Keratinocyte (primary cell): ENCODE measurements around the gene CYSTM1. TPM values are rescaled to one million over a fixed set of nuclear protein-coding genes. Genes with fewer than 3 reads are reported as not detected.

Experiments used
- DNase-seq: peaks from one replicate; pipeline ENCODE4 v3.0.0-alpha.2; 2011; ENCODE audit warnings: low read depth, missing footprints, low spot score
- FAIRE-seq: peaks from 2 replicates; lab custom pipeline; 2011; peaks lifted over from hg19 to GRCh38; lab: Jason Lieb, UNC
- H2AFZ ChIP-seq: 2 replicates; pipeline ENCODE4 v1.6.0; 2012; ENCODE audit warnings: low read length, control low read depth, inconsistent platforms; ENCODE audit not compliant: control insufficient read depth
- H3K27ac ChIP-seq: 2 replicates; pipeline ENCODE4 v1.5.1; 2011; ENCODE audit warnings: low read length; ENCODE audit not compliant: control insufficient read depth, insufficient read depth
- H3K27me3 ChIP-seq: 3 replicates; pipeline ENCODE4 v1.6.0; 2011; ENCODE audit warnings: low read length; ENCODE audit not compliant: control insufficient read depth, insufficient read depth; ENCODE audit errors: extremely low read depth
- H3K36me3 ChIP-seq, 2 experiments: 2 replicates in 1 of 2; 3 replicates in 1 of 2; pipeline ENCODE4 v1.5.1; 2011; ENCODE audit warnings: low read length in 2 of 2, mild to moderate bottlenecking in 1 of 2; ENCODE audit not compliant: control insufficient read depth in 2 of 2, insufficient read depth in 2 of 2; ENCODE audit errors: extremely low read depth in 1 of 2
- H3K4me1 ChIP-seq: 3 replicates; pipeline ENCODE4 v1.5.1; 2011; ENCODE audit warnings: low read length; ENCODE audit not compliant: control insufficient read depth, insufficient read depth; ENCODE audit errors: extremely low read depth
- H3K4me2 ChIP-seq: 3 replicates; pipeline ENCODE4 v1.6.0; 2011; ENCODE audit warnings: low read depth, low read length; ENCODE audit not compliant: control insufficient read depth, insufficient read depth; ENCODE audit errors: extremely low read depth
- H3K4me3 ChIP-seq, 3 experiments: fragments of 200-600 bp in 1 of 3; sonication (generic) in 1 of 3; 2 replicates in 2 of 3; 3 replicates in 1 of 3; pipeline ENCODE4 v1.5.1; 2011 to 2016; ENCODE audit warnings: low read length in 3 of 3, mild to moderate bottlenecking in 3 of 3, control low read depth in 2 of 3, inconsistent platforms in 1 of 3, low read depth in 1 of 3, mixed read lengths in 1 of 3, mixed run types in 1 of 3, moderate library complexity in 1 of 3; ENCODE audit not compliant: control insufficient read depth in 2 of 3, insufficient read depth in 2 of 3; ENCODE audit errors: extremely low read depth in 1 of 3
- H3K79me2 ChIP-seq: 2 replicates; pipeline ENCODE4 v1.6.0; 2012; ENCODE audit warnings: low read length; ENCODE audit not compliant: control insufficient read depth, insufficient read depth
- H3K9ac ChIP-seq: 3 replicates; pipeline ENCODE4 v1.6.0; 2011; ENCODE audit warnings: low read length; ENCODE audit not compliant: control insufficient read depth, insufficient read depth; ENCODE audit errors: extremely low read depth
- H3K9me1 ChIP-seq: 3 replicates; pipeline ENCODE4 v1.6.0; 2011; ENCODE audit warnings: low read length; ENCODE audit not compliant: control insufficient read depth, insufficient read depth; ENCODE audit errors: extremely low read depth
- H3K9me3 ChIP-seq: 2 replicates; pipeline ENCODE4 v1.5.1; 2012; ENCODE audit warnings: low read depth, low read length; ENCODE audit not compliant: control insufficient read depth
- H4K20me1 ChIP-seq: 3 replicates; pipeline ENCODE4 v1.6.0; 2011; ENCODE audit warnings: low read length; ENCODE audit not compliant: control insufficient read depth, insufficient read depth; ENCODE audit errors: extremely low read depth
- CTCF ChIP-seq, 3 experiments: IDR thresholded peaks in 1 of 3; conservative IDR thresholded peaks in 1 of 3; optimal IDR thresholded peaks in 1 of 3; 2 replicates in 2 of 3; 3 replicates in 1 of 3; pipeline versions ENCODE3 to v1.5.1; 2011; ENCODE audit warnings: low read length in 3 of 3, mild to moderate bottlenecking in 3 of 3, moderate library complexity in 2 of 3, control low read depth in 1 of 3, inconsistent platforms in 1 of 3; ENCODE audit not compliant: insufficient read depth in 2 of 3; ENCODE audit errors: extremely low read depth in 1 of 3
- EZH2 ChIP-seq: IDR thresholded peaks from one replicate; pipeline ENCODE4 v1.6.1; 2012; ENCODE audit warnings: inconsistent platforms, mild to moderate bottlenecking, low read length, moderate library complexity
- dilution Hi-C: fragments of 300-500 bp; cut with MboI; formaldehyde crosslinking; loops from one replicate; pipeline ENCODE4 v1.7.0; 2020; ENCODE audit warnings: low sequenced_read_pairs; ENCODE audit not compliant: extremely low pct_ligation_motif_present
- polyA plus RNA-seq, 5 experiments: library from polyadenylated mRNA; depleted of rRNA in 3 of 5; stranded (reverse) in 3 of 5; stranded (forward) in 1 of 5; unstranded in 1 of 5; fragments of >200 nt; gene quantifications; 1 replicate in 1 of 5; 2 replicates in 3 of 5; 3 replicates in 1 of 5; pipeline versions ENCODE4 v1.2.1 to v1.2.3, GENCODE V29; 2011 to 2012; ENCODE audit warnings: missing spikeins in 2 of 5, low read depth in 1 of 5, low replicate concordance in 1 of 5

The CYSTM1 gene
- polyA plus RNA-seq, 1 donor (not counting 4 experiments of a cell fraction or from before 2014, with no cell fraction given) = 34.3 TPM

- Histone ChIP-seq H4K20me1 (no peaks in the 10 kb centered on the region), H3K9me3 (no peaks in the 10 kb centered on the region), H3K27me3 (no peaks in the 10 kb centered on the region), H3K27ac (no peak overlapping the region), H3K79me2 (no peaks in the 10 kb centered on the region), H3K4me3 (no peak overlapping the region), H3K9me1 (no peaks in the 10 kb centered on the region), H2AFZ (no peak overlapping the region), H3K36me3 (no peaks in the 10 kb centered on the region), H3K9ac (no peak overlapping the region), H3K4me2 (no peak overlapping the region), H3K4me1 (peaks cover 18% of the 10 kb centered on the region)
- TF ChIP-seq EZH2 = no peak
- no peak for TF ChIP-seq CTCF (optimal IDR thresholded peaks at IDR 0.05 in 1 of 3, IDR thresholded peaks at IDR 0.05 in 1 of 3, conservative IDR thresholded peaks at IDR 0.05 in 1 of 3; ENCODE audit: extremely low read depth in 1 of 3, insufficient read depth in 2 of 3, low read length in 3 of 3)
- DNase-seq (no peak), FAIRE-seq (no peak)
- dilution Hi-C loops = no loop called here
These were observed 39.9 kb upstream of the CYSTM1 start for GRCh38 chr5:140135127-140135526.

GRCh38 chr5:140136624-140137023, 38.4 kb upstream of the CYSTM1 start:
- Histone ChIP-seq H3K9me3 (no peaks in the 10 kb centered on the region), H3K27ac (no peak overlapping the region), H3K4me2 (no peak overlapping the region), H3K27me3 (no peaks in the 10 kb centered on the region), H3K36me3 (no peaks in the 10 kb centered on the region), H3K79me2 (no peaks in the 10 kb centered on the region), H3K9ac (no peak overlapping the region), H3K9me1 (no peaks in the 10 kb centered on the region), H3K4me3 (no peak overlapping the region), H4K20me1 (no peaks in the 10 kb centered on the region), H3K4me1 (peaks cover 11% of the 10 kb centered on the region), H2AFZ (no peak overlapping the region)
- DNase-seq (no peak), FAIRE-seq (no peak)
- TF ChIP-seq CTCF (optimal IDR thresholded peaks at IDR 0.05 in 1 of 3, IDR thresholded peaks at IDR 0.05 in 1 of 3, conservative IDR thresholded peaks at IDR 0.05 in 1 of 3; ENCODE audit: extremely low read depth in 1 of 3, insufficient read depth in 2 of 3, low read length in 3 of 3) = no peak
- dilution Hi-C loops = no loop called here
